Gastroesophageal sphincter (tissue), 3 donors: ENCODE data around the gene ANKRD29.

Experiments used
- POLR2AphosphoS5 ChIP-seq: sonication (generic); formaldehyde crosslinking; IDR thresholded peaks from one replicate; pipeline ENCODE4 v1.6.1; 2017; ENCODE audit warnings: antibody characterized with exemption
- TF ChIP-seq, protein P1 (sequence below), 4 experiments: fragments of 200-600 bp in 2 of 4; fragments of 450-650 bp in 2 of 4; sonication (generic) in 1 of 4; IDR thresholded peaks; one replicate each; pipeline ENCODE4 v1.5.1; 2017 to 2019; ENCODE audit warnings: antibody characterized with exemption in 4 of 4, mild to moderate bottlenecking in 2 of 4, moderate library complexity in 2 of 4

DNA sequence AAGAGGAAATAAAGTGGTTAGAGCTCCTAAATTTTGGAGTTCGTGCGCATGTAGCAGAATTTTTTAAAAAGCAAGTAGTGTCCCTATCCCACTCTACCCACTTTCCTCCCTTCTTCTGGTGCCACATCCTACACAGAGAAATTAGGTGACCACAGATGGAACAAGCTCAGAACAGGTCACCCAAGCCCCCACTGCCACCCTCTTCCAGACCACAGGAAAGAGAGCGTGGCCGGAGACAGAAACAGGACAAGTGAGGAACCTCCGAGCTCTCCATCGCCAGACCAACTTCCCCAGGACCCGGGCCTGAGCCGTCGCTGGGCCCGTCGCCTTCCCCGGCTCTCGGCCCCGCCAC, 76.8 kb downstream of the ANKRD29 start:
- TF ChIP-seq POLR2AphosphoS5: no peak
- TF ChIP-seq, protein P1, sequence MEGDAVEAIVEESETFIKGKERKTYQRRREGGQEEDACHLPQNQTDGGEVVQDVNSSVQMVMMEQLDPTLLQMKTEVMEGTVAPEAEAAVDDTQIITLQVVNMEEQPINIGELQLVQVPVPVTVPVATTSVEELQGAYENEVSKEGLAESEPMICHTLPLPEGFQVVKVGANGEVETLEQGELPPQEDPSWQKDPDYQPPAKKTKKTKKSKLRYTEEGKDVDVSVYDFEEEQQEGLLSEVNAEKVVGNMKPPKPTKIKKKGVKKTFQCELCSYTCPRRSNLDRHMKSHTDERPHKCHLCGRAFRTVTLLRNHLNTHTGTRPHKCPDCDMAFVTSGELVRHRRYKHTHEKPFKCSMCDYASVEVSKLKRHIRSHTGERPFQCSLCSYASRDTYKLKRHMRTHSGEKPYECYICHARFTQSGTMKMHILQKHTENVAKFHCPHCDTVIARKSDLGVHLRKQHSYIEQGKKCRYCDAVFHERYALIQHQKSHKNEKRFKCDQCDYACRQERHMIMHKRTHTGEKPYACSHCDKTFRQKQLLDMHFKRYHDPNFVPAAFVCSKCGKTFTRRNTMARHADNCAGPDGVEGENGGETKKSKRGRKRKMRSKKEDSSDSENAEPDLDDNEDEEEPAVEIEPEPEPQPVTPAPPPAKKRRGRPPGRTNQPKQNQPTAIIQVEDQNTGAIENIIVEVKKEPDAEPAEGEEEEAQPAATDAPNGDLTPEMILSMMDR (IDR thresholded peaks at IDR 0.05): no peak
